ENCODE data around the gene AATK.

AATK gene

DNA sequence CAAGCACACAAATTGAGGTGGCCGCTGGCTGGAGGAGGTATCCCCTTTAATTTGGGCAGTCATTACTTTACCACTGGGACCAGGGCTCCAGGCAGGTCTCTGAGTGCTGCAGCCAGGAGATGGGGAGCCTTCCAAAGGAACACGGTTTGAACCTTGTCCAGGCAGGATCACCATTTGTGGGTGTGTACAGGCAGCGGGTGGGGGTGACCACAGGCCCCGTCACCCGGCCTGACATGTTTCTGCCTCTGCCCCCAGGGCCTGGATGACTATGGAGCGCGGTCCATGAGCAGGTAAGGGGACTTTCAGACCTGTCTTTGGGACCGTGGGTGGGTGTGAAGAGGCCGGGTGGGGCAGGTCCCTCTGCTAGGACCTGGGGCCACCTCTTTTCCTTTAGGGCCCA, 57.8 kb downstream of the AATK start:
- DNase-seq: no peak

GRCh38 chr17:81106716-81107115, 59.3 kb downstream of the AATK start:
- DNase-seq: no peak

DNA sequence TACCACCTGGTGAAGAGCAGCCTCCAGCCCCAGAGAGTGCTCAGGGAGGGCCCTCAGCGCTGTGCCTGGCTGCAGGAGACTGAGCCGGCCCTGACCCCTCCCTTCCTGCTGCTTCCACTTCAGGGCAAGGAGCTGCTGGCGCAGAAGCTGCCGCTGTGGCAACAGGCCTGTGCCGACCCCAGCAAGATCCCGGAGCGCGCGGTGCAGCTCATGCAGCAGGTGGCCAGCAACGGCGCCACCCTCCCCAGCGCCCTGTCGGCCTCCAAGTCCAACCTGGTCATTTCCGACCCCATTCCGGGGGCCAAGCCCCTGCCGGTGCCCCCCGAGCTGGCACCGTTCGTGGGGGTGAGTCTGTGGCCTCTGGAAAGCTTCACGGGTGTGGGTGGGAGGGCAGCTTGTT, 62.6 kb downstream of the AATK start:
- DNase-seq: no peak

- DNase-seq: no peak
Observed at GRCh38 chr17:81102869-81103268, 63.2 kb downstream of the AATK start.

DNA sequence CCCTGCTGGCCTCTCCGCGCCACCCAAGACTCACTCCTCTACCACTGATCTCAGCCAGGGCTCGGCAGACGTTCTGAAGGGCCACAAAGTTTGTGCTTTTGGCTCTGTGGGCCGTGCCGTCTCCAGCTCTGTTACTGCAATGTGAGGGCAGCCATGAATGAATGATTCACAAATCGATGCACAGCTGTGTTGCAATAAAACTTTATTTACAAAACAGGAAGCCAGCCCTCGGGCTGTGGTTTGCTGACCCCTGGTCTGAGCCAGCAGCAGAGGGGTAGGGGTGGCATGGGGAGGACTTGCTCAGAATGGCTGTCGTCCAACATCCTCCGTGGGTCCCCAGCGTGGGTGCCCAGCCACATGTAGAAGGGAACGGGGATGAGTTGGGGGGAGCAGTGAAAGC, 63.7 kb downstream of the AATK start:
- no peak for DNase-seq

GRCh38 chr17:81101614-81102306, 64.3 kb downstream of the AATK start:
- DNase-seq: peak; percentile 85 to 88

GRCh38 chr17:81100668-81101067, 65.4 kb downstream of the AATK start:
- no peak for DNase-seq

DNA sequence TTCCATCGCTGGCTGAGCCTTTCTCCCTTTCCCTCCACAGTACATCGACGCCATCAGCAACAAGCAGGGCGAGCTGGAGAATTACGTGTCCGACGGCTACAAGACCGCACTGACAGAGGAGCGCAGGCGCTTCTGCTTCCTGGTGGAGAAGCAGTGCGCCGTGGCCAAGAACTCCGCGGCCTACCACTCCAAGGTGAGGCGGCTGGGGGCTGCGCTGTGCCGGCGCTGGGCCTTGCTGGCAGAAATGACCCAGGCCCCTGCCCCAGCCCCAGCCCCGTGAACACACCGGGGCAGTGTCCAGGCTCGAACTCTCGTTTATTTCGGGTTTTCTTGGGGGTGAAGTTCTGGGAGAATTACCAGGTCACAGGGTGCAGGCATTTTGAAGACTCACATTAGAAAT, 66.1 kb downstream of the AATK start:
- DNase-seq: no peak

GRCh38 chr17:81097943-81098308, 68.1 kb downstream of the AATK start:
- DNase-seq: no peak

GRCh38 chr17:81097134-81097942, 68.7 kb downstream of the AATK start:
- no peak for DNase-seq

- DNase-seq: no peak
Observed at GRCh38 chr17:81096741-81097133, 69.3 kb downstream of the AATK start.

GRCh38 chr17:81095383-81095762, 70.6 kb downstream of the AATK start:
- DNase-seq: no peak

GRCh38 chr17:81094509-81095382, 71.3 kb downstream of the AATK start:
- peak in 1 of 2 experiments; percentile 27 for DNase-seq

DNA sequence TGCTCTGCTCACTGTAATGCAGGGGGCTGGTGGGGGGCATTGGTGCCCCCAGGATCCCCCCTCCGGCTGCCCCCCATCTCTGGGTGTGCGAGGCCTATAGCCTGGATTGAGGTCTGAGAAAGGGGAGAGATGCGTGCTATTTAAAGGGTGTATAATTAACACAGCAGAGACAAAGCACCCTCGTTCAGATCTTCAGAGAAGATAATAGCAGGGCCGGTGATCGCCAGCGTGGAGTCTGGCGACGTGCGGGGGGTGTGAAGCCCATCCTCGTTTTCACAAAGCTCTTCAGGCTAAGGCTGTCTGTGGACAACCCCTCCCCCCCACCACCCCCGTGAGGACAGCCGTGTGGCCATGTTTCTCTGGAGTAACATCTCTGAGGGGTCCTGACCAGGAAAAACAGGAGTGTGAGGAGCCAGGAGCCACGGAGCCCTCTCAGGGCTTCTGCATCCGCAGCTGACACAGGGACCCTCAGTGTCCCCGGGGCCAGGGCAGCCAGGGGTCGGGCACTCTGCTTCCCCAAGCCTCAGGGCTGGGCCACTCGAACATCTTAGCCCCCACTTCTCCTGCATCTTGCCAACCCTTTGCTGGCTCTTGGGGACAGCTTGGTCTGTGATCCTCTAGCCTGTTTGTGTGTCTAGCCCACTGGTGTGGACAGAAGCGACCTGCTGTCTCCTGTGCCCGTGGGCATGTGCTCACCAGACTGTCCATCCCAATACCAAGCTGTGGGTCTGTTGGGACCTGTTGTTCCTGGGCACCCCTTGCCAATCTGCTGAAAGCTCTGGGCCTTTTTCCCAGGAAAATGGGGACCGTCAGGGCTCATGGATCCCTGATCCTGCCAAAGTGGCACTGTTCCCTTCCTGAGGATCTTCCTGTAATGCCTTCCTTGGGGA, 72.2 kb downstream of the AATK start:
- no peak for DNase-seq

- DNase-seq: no peak
Observed at GRCh38 chr17:81092518-81093095, 73.4 kb downstream of the AATK start.

DNA sequence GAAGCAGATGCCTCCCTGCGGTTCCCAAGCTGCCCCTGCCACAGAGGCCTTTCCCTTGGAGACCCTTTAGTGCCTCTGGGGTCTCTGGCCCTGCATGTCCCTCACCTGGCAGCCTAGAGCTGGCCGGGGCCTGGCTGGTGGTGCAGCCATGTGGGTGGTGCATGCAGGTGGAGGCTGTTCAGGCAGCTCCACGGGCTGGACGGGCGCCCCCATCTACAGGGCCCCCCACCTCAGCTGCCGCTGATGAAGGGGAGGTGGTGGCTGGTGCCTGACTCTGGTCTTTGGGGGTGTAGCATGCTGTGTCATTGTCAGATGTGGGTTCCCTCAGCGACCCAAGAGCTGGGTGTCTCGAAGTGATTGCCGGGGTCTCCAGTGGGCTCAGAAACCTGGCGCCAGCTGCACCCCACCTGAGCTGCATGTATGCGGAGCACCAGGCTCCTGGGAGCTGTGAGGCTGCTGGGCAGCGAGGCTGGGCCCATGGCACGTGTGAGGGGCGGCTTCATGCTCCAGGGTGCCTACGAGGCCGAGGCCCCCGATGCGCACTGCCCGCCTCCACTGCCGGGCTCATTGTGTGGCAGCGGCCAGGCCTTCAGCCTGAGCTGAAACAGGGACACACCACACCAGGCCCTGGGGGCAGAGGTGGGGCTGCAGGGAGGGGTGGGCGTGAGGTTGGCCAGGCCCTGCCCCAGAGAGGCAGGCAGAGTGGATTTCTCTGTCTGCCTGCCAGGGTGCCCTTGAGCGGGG, 74.1 kb downstream of the AATK start:
- no peak for DNase-seq

DNA sequence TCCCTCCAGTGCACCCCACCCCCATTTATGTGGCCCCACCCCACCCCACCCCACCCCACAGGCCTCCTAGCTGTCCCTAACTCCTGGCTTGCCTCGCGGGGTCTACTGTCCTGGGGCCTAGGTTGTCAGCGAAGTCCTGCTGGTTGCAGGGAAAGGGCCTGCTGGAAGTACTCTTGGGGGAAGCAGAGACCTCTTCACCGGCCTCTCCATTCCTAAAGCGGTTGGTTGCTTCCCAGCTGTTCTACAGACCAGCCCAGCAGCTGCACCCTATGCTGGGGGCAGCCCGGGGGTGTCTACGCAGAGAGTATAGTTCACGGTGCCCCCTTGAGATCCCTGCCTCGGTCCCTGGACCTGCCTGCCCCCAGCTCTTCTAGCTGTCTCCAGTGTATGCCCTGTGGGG, 74.9 kb downstream of the AATK start:
- DNase-seq: no peak

GRCh38 chr17:81090361-81091136, 75.5 kb downstream of the AATK start:
- no peak for DNase-seq

- no peak for DNase-seq
Observed at GRCh38 chr17:81086789-81087551, 79.1 kb downstream of the AATK start.

- DNase-seq: no peak
Observed at GRCh38 chr17:81085420-81085911, 80.6 kb downstream of the AATK start.

All from AML-193 (cell line).